Measurements from ENCODE around the gene TESMIN. TPM values are rescaled to one million over a fixed set of nuclear protein-coding genes. Genes with fewer than 3 reads are reported as not detected.

Gene TESMIN
- total and polyA plus RNA-seq, 2 donors = 2.0 to 4.6 TPM

DNA sequence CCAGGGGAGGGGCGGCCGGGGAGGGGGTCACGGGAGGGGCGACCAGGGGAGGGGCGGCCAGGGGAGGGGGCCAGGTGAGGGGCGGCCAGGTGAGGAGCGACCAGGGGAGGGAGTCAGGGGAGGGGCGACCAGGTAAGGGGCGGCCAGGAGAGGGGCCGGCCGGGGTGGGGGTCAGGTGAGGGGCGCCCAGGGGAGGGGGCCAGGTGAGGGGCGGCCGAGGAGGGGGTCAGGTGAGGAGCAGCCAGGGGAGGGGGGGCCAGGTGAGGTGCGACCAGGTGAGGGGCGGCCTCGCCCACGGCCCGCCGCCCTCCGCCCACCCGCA is 355 bp downstream of the TESMIN start:
- H3K36me3 ChIP-seq (ENCODE audit: control insufficient read depth in 2 of 2, insufficient read depth in 2 of 2, low read length in 1 of 2) = peaks cover 7% of the 10 kb centered on the region in 2 donors
- peaks cover 0 to 2% of the 10 kb centered on the region in 2 donors for H3K27me3 ChIP-seq (ENCODE audit: control insufficient read depth in 2 of 2, insufficient read depth in 1 of 2, low read length in 1 of 2)
- WGBS = 10% methylated on average over 22 of the region's 22 CpGs
- H3K27ac ChIP-seq (ENCODE audit: low read depth in 1 of 2, low read length in 1 of 2) = peak overlapping the region in 1 of 2 donors; percentile 70
- peaks cover 0 to 3% of the 10 kb centered on the region in 2 donors for H3K9me3 ChIP-seq (ENCODE audit: control insufficient read depth in 2 of 2, insufficient read depth in 1 of 2, low read length in 1 of 2)
- peaks cover 4 to 7% of the 10 kb centered on the region in 2 donors for H3K4me1 ChIP-seq (ENCODE audit: control insufficient read depth in 2 of 2, insufficient read depth in 2 of 2, low read length in 2 of 2)
- H3K4me3 ChIP-seq (ENCODE audit: low read length in 2 of 2) = peak overlapping the region; percentile 8 to 73
- no peak for DNase-seq (ENCODE audit: low read depth in 6 of 9, low spot score in 9 of 9)

DNA sequence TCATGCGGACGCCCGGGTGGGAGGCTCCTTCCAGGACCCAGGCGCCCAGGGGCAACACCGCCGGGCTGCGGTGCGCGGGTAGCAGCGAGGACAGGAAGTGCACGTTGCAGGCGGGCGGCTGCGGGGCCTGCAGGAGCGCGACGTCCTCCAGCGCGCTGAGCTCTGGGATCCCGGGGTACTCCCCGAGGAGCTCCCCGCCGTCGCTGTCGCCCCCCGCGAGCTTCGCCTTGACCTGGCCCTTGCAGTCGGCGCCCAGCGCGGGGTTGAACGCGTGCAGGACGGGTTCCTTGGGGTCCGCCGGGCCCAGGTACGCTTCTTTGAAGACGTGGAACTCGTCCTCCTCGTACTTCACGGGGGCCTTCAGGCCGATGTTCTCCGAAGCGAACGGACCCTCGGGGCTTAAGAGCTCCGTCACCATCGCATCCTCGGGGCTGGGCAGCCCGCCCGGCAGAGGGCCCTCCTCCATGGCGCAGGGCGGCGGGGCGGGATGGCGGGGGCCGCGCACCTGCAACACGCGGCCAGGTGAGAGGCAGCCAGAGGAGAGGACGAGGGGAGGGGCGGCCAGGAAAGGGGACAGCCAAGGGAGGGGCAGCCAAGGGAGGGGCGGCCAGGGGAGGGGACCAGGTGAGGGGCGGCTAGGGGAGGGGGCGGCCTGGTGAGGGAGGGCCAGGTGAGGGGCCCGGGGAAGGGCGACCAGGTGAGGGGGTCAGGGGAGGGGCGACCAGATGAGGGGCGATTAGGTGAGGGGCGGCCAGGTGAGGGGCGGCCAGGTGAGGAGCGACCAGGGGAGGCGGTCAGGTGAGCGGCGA is 921 bp downstream of the TESMIN start:
- 58% methylated on average over 76 of the region's 76 CpGs for WGBS
- Histone ChIP-seq H3K4me1 (ENCODE audit: control insufficient read depth in 2 of 2, insufficient read depth in 2 of 2, low read length in 2 of 2) (peaks cover 4 to 7% of the 10 kb centered on the region in 2 donors), H3K4me3 (ENCODE audit: low read length in 2 of 2) (peak overlapping the region in 1 of 2 donors; percentile 73), H3K27ac (ENCODE audit: low read depth in 1 of 2, low read length in 1 of 2) (no peak overlapping the region), H3K9me3 (ENCODE audit: control insufficient read depth in 2 of 2, insufficient read depth in 1 of 2, low read length in 1 of 2) (peaks cover 0 to 3% of the 10 kb centered on the region in 2 donors), H3K36me3 (ENCODE audit: control insufficient read depth in 2 of 2, insufficient read depth in 2 of 2, low read length in 1 of 2) (peaks cover 8 to 12% of the 10 kb centered on the region in 2 donors), H3K27me3 (ENCODE audit: control insufficient read depth in 2 of 2, insufficient read depth in 1 of 2, low read length in 1 of 2) (peaks cover 0 to 2% of the 10 kb centered on the region in 2 donors)
- peak in 4 of 9 donors; percentile 13 to 42 (median 19) for DNase-seq (ENCODE audit: low read depth in 6 of 9, low spot score in 9 of 9)

- DNase-seq (ENCODE audit: low read depth in 6 of 9, low spot score in 9 of 9) = peak in 1 of 9 donors; percentile 6
- WGBS = 97% methylated on average over 20 of the region's 20 CpGs
- no peak overlapping the region for H3K4me3 ChIP-seq (ENCODE audit: low read length in 2 of 2)
- peaks cover 0 to 2% of the 10 kb centered on the region in 2 donors for H3K27me3 ChIP-seq (ENCODE audit: control insufficient read depth in 2 of 2, insufficient read depth in 1 of 2, low read length in 1 of 2)
- H3K36me3 ChIP-seq (ENCODE audit: control insufficient read depth in 2 of 2, insufficient read depth in 2 of 2, low read length in 1 of 2) = peaks cover 8 to 12% of the 10 kb centered on the region in 2 donors
- H3K4me1 ChIP-seq (ENCODE audit: control insufficient read depth in 2 of 2, insufficient read depth in 2 of 2, low read length in 2 of 2) = peaks cover 4 to 7% of the 10 kb centered on the region in 2 donors
- no peak overlapping the region for H3K27ac ChIP-seq (ENCODE audit: low read depth in 1 of 2, low read length in 1 of 2)
- H3K9me3 ChIP-seq (ENCODE audit: control insufficient read depth in 2 of 2, insufficient read depth in 1 of 2, low read length in 1 of 2) = peaks cover 0 to 3% of the 10 kb centered on the region in 2 donors
Observed at GRCh38 chr11:68749229-68750123, 1.8 kb downstream of the TESMIN start.

DNA sequence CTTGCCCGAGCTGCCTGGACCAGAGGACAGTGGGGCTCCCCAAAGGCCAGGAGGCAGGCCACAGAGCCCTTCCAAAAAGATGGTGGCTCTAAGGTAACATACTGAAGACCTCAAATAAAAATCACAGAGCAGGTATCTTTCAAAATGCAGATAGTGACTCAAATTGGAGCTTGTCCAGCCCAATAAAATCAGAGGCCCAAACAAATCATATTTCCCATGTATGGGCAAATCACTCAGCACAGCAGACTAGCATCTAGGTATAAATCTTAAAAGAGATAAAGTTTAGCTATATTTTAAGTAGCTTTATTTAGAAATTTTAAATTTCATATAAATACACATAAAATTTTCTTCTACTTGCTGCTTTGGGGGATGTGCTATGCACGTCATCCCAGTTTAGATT is 3.3 kb downstream of the TESMIN start:
- Histone ChIP-seq H3K4me3 (ENCODE audit: low read length in 2 of 2) (no peak overlapping the region), H3K36me3 (ENCODE audit: control insufficient read depth in 2 of 2, insufficient read depth in 2 of 2, low read length in 1 of 2) (peaks cover 8 to 12% of the 10 kb centered on the region in 2 donors), H3K4me1 (ENCODE audit: control insufficient read depth in 2 of 2, insufficient read depth in 2 of 2, low read length in 2 of 2) (peaks cover 4 to 7% of the 10 kb centered on the region in 2 donors), H3K27me3 (ENCODE audit: control insufficient read depth in 2 of 2, insufficient read depth in 1 of 2, low read length in 1 of 2) (peaks cover 0 to 2% of the 10 kb centered on the region in 2 donors), H3K27ac (ENCODE audit: low read depth in 1 of 2, low read length in 1 of 2) (no peak overlapping the region), H3K9me3 (ENCODE audit: control insufficient read depth in 2 of 2, insufficient read depth in 1 of 2, low read length in 1 of 2) (peaks cover 0 to 3% of the 10 kb centered on the region in 2 donors)
- no peak for DNase-seq (ENCODE audit: low read depth in 6 of 9, low spot score in 9 of 9)
- WGBS = 96% methylated on average over 2 of the region's 2 CpGs

DNA sequence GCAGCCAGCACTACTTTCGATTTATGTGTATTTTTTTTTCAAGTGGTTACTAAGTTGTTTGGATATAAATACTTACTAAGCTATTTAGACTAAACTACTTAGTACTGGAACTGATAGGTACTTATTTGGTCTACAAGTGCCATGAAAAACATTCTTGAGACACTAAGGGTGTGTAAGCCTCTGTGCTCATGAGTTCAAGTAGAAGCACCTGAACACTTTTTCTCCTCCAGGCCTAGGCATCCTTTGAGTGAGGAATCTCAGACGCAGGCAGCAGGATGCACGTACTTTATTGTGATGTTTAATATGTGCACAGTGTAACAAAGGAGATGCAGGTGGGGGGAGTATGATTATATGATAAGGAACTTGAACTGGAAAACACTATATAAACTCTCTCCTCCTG is 7.8 kb downstream of the TESMIN start:
- WGBS = 97% methylated on average over 3 of the region's 3 CpGs
- Histone ChIP-seq H3K9me3 (ENCODE audit: control insufficient read depth in 2 of 2, insufficient read depth in 1 of 2, low read length in 1 of 2) (no peaks in the 10 kb centered on the region), H3K36me3 (ENCODE audit: control insufficient read depth in 2 of 2, insufficient read depth in 2 of 2, low read length in 1 of 2) (peaks cover 11 to 12% of the 10 kb centered on the region in 2 donors), H3K4me3 (ENCODE audit: low read length in 2 of 2) (no peak overlapping the region), H3K4me1 (ENCODE audit: control insufficient read depth in 2 of 2, insufficient read depth in 2 of 2, low read length in 2 of 2) (no peaks in the 10 kb centered on the region), H3K27ac (ENCODE audit: low read depth in 1 of 2, low read length in 1 of 2) (no peak overlapping the region), H3K27me3 (ENCODE audit: control insufficient read depth in 2 of 2, insufficient read depth in 1 of 2, low read length in 1 of 2) (no peaks in the 10 kb centered on the region)
- DNase-seq (ENCODE audit: low read depth in 6 of 9, low spot score in 9 of 9) = no peak

GRCh38 chr11:68741463-68741862 is 9.9 kb downstream of the TESMIN start:
- no peak for DNase-seq (ENCODE audit: low read depth in 6 of 9, low spot score in 9 of 9)
- WGBS = 96% methylated on average over 7 of the region's 7 CpGs
- Histone ChIP-seq H3K4me1 (ENCODE audit: control insufficient read depth in 2 of 2, insufficient read depth in 2 of 2, low read length in 2 of 2) (no peaks in the 10 kb centered on the region), H3K4me3 (ENCODE audit: low read length in 2 of 2) (no peak overlapping the region), H3K27ac (ENCODE audit: low read depth in 1 of 2, low read length in 1 of 2) (no peak overlapping the region), H3K27me3 (ENCODE audit: control insufficient read depth in 2 of 2, insufficient read depth in 1 of 2, low read length in 1 of 2) (no peaks in the 10 kb centered on the region), H3K36me3 (ENCODE audit: control insufficient read depth in 2 of 2, insufficient read depth in 2 of 2, low read length in 1 of 2) (peaks cover 5 to 13% of the 10 kb centered on the region in 2 donors), H3K9me3 (ENCODE audit: control insufficient read depth in 2 of 2, insufficient read depth in 1 of 2, low read length in 1 of 2) (no peaks in the 10 kb centered on the region)

DNA sequence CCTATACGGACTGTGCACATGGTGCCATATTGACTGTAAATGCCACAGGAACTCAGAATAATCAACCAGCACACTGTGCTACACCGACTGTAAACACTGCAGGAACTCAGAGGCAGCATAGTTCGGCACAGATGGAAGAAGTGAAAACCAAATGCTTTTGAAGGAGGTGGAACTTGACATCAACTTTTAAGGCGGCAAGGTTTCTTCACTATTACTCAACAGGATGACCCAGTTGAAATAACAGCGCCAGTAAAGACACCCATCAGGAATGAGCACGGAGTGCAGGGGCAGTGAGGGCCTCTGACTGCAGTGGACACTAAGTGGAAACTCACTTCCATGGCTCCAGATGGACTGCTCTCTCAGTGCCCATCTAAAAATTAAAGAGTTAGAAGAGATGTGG is 15.7 kb downstream of the TESMIN start:
- H3K4me3 ChIP-seq (ENCODE audit: low read length in 2 of 2) = no peak overlapping the region
- 97% methylated on average over 6 of the region's 6 CpGs for WGBS
- no peaks in the 10 kb centered on the region for H3K9me3 ChIP-seq (ENCODE audit: control insufficient read depth in 2 of 2, insufficient read depth in 1 of 2, low read length in 1 of 2)
- peaks cover 0 to 5% of the 10 kb centered on the region in 2 donors for H3K36me3 ChIP-seq (ENCODE audit: control insufficient read depth in 2 of 2, insufficient read depth in 2 of 2, low read length in 1 of 2)
- H3K27me3 ChIP-seq (ENCODE audit: control insufficient read depth in 2 of 2, insufficient read depth in 1 of 2, low read length in 1 of 2) = no peaks in the 10 kb centered on the region
- no peak for DNase-seq (ENCODE audit: low read depth in 6 of 9, low spot score in 9 of 9)
- no peaks in the 10 kb centered on the region for H3K4me1 ChIP-seq (ENCODE audit: control insufficient read depth in 2 of 2, insufficient read depth in 2 of 2, low read length in 2 of 2)
- no peak overlapping the region for H3K27ac ChIP-seq (ENCODE audit: low read depth in 1 of 2, low read length in 1 of 2)

- WGBS = 87% methylated on average over 6 of the region's 6 CpGs
- Histone ChIP-seq H3K4me1 (ENCODE audit: control insufficient read depth in 2 of 2, insufficient read depth in 2 of 2, low read length in 2 of 2) (no peaks in the 10 kb centered on the region), H3K27ac (ENCODE audit: low read depth in 1 of 2, low read length in 1 of 2) (no peak overlapping the region)
Observed at GRCh38 chr11:68735125-68735524, 16.2 kb downstream of the TESMIN start.

DNA sequence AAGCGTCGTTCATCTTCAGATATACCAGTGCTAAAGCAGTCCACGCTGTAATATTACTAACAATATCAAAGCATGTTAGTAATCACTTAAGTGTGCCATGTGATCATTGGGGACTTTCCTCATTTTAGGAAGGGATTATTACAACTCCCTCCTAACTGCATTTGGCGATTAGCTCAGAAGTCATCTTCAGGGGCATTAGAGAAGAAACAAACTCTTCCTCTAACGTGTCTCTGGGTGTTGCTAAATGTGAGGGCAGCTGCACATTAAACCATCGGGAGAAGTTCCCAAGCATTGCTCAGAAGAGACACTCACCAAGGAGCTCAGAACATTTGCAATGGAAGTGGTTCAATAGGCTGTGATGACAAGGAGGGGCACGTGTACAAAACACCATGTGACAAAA is 17.2 kb downstream of the TESMIN start:
- no peaks in the 10 kb centered on the region for H3K9me3 ChIP-seq (ENCODE audit: control insufficient read depth in 2 of 2, insufficient read depth in 1 of 2, low read length in 1 of 2)
- H3K27ac ChIP-seq (ENCODE audit: low read depth in 1 of 2, low read length in 1 of 2) = no peak overlapping the region
- no peaks in the 10 kb centered on the region for H3K4me1 ChIP-seq (ENCODE audit: control insufficient read depth in 2 of 2, insufficient read depth in 2 of 2, low read length in 2 of 2)
- H3K27me3 ChIP-seq (ENCODE audit: control insufficient read depth in 2 of 2, insufficient read depth in 1 of 2, low read length in 1 of 2) = no peaks in the 10 kb centered on the region
- 97% methylated on average over 7 of the region's 7 CpGs for WGBS
- H3K36me3 ChIP-seq (ENCODE audit: control insufficient read depth in 2 of 2, insufficient read depth in 2 of 2, low read length in 1 of 2) = peaks cover 0 to 5% of the 10 kb centered on the region in 2 donors
- DNase-seq (ENCODE audit: low read depth in 6 of 9, low spot score in 9 of 9) = no peak
- H3K4me3 ChIP-seq (ENCODE audit: low read length in 2 of 2) = no peak overlapping the region

More at GRCh38 chr11:68735125-68735524, 16.2 kb downstream of the TESMIN start:
- H3K36me3 ChIP-seq (ENCODE audit: control insufficient read depth in 2 of 2, insufficient read depth in 2 of 2, low read length in 1 of 2) = peaks cover 0 to 5% of the 10 kb centered on the region in 2 donors
- DNase-seq (ENCODE audit: low read depth in 6 of 9, low spot score in 9 of 9) = no peak
- H3K9me3 ChIP-seq (ENCODE audit: control insufficient read depth in 2 of 2, insufficient read depth in 1 of 2, low read length in 1 of 2) = no peaks in the 10 kb centered on the region
- no peak overlapping the region for H3K4me3 ChIP-seq (ENCODE audit: low read length in 2 of 2)
- H3K27me3 ChIP-seq (ENCODE audit: control insufficient read depth in 2 of 2, insufficient read depth in 1 of 2, low read length in 1 of 2) = no peaks in the 10 kb centered on the region
